DMS53 treated with DMSO at 0.1 percent for 48 hours (cell line): Measurements from ENCODE around the gene N4BP2L2.

ENCODE experiments used
- DNase-seq: peaks from one replicate; lab custom pipeline; 2025; ENCODE audit not compliant: unreplicated experiment; lab: John Stamatoyannopoulos, UW

N4BP2L2 gene

DNA sequence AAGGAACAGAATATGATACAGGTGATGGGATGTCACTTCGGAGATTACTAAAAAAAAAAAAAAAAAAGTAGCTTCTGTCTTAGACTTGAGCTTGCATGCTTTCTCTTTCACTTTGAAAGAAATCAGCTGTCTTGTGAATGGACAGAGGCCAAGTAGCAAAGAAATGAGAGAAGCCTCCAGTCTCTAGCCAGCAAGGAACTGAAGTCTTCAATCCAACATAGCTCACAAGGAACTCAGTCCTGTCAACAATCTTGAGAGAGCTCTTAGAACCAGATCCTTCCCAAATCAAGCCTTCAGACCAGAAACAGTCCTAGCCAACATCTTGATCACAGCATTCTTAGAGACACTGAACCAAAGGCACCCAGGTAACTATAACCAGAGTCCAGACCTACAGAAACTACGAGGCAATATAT lies 7.7 kb downstream of the N4BP2L2 start:
- no peak for DNase-seq

DNA sequence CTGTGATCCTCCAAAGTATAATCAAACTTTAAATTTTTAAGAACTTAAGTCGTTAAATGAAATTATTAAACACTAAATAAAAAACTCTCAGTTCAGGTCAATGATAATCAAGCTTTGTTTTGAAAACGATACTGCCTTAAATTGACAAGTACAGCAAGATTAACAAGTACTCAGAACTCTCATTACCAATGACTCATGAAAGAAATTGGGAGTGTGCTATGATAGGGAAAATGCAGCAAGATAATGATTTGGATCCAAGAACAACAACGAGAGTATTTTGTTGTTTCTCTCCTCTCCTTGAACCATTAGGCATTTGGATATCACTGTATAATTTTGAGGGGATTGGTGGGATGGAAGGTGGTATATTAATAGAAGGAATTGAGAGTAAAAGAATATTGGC lies 10.2 kb downstream of the N4BP2L2 start:
- DNase-seq = no peak

DNA sequence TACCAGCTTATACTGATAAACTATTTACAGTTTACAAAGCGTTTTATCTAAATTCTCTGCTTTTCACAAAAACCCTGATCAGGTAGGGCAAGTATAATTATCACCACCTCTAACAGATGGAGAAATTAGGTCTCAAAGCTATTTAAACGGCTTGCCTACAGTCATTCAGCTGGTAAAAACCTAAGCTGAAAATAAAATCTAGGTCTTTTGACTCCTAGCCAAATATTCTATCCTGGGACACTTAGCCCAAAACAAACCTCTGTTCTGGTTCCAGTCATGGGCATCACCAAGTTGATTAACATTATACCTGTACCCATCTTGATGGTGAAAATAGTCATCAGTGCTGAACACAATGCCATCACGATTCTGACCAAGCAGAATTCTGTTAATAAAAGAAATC lies 11.4 kb downstream of the N4BP2L2 start:
- DNase-seq = no peak

DNA sequence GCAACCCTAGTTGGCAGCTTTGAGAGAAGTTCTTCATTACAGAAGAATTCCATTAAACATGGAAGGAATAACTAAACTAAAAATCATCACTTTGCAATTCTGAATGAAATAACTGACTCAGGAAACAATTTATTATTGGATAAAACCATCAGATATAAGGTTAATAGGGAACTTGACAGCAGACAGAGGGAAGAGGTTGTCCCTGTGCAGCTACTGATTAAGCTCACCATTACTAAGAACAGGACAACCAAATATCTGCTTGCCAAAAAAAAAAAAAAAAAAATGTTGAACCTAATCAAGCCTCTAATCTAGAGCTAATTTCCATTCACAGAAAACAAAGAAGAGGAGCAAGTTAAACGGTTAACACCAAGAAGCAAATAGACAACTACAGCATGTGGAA lies 12.8 kb downstream of the N4BP2L2 start:
- no peak for DNase-seq

DNA sequence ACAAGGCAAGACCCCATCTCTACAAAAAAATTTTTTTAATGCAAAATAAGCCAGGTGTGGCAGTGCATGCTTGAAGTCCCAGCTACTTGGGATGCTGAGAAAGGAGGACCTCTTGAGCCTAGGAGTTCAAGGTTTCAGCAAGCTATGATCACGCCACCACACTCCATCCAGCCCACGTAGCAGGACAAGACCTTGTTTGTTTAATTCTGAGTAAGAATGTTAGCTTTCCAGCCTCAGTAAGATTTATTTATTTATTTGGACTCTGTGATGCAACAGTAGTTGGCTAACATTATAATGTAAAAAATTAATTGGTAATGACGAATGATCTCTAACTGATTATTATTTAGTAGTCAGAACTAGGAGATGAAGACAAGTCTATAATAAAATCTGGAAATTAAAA lies 23.3 kb downstream of the N4BP2L2 start:
- DNase-seq = no peak

DNA sequence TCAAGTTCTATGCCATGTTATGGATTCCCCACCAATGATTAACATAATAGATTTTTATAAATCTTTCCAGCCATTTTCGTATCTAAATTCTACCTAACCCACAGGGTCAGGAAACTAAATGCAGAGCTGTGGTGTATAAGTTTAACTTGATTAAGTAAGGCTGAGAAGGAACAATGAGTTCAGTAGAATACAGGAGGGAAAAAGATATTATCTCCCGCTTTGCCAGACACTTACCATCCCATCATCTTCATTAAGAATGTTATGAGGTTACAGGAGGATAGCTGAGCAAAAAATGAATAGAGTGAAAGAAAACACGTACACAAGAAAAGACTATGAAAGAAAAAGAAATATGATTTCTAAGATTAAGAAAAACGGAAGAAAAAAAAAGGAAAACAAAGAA lies 27.1 kb downstream of the N4BP2L2 start:
- no peak for DNase-seq

DNA sequence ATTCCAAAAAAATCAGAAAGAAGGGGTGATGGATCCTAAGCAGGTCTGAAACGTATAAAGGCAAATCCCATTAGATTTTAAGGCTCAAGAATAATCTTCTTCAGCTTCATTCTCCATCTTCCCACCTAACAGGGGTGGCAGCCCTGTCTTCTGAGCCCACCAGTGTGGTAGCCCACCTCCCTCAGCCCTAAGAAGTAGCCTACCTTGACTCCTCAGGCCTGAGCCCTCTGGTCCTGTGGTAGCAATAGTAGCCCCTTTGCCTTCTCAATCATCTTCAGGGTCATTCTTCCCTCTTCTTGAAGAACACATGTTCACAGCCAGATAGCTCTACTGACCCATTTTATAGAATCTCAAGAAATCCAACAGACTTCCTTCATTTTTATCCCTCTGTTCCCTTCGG lies 33.7 kb downstream of the N4BP2L2 start:
- DNase-seq = no peak

DNA sequence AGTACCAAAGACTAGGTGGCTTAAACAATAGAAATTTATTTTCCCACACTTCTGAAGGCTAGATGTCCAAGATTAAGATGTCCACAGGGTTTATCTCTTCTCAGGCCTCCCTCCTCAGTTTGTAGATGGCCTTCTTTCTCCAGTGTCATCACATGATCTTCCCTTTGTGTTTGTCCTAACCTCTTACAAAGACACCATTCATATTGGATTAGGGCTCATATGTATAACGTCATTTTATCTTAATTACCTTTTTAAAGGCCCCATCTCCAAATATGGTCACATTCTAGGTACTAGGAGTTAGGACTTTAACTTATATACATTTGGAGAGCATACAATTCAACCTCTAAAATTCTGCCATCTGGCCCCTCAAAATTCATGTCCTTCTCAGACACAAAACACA lies 34.3 kb downstream of the N4BP2L2 start:
- no peak for DNase-seq

DNA sequence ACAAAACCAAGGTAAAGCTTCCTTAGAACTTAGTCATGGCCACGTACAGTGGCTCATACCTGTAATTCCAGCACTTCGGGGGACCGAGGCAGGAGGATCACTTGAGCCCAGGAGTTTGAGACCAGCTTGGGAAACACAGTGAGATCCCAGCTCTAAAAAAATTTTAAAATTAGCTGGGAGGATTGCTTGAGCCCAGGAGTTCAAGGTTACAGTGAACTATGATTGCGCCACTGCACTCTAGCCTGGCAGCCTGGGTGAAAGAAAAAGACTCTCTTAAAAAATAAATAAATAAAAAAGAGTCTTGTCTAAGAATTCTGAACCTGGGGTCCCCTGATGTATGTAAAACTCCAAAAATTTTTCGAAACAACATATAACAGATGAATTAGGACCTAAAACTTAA lies 34.9 kb downstream of the N4BP2L2 start:
- no peak for DNase-seq

DNA sequence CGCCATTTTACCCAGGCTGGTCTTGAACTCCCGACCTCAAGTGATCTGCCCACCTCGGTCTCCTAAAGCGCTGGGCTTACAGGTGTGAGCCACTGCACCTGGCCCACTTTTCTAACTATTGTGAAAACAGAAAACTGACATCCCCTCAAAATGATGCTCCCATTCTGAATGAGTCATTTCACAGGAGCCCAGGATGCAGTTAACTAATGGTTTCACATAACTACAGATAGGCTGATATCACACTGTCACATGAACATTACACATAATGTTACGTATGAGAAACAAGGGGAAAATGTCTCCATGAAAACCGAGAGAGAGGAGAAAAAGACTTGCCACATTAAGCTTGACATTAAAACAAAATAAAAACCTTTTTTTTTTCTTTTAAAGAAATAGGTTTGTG lies 37.5 kb downstream of the N4BP2L2 start:
- DNase-seq = no peak

DNA sequence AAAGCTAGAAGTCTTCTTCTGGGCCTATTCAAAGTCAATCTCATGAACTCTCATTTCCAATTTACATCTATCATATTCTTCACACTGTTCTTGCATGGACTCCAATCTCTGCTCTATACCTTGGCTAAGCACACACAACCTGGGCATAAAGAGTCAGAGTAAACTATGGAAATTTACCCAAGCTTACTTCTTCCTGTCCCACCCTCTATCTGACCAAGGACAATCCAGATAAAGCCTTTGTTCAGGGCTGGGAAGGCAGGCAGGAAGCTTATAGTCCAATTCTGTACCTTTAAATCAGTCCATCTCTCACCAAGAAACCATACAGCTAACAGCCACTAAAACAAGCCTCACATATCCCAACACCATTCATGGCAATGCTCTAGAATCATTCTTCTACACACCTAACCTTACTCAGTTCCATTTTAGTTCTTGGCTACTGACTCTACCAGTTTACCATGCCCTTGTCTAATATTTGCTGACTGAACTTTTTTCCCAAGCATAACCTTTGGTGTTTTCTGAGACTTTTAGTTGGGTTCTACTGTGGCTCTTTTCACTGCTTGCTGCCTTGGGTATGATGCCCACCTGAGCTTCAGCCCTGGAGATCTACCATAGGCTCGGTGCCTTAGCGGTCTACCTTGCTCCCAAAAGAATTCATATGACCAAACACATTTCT lies 38.9 kb downstream of the N4BP2L2 start:
- DNase-seq = no peak

DNA sequence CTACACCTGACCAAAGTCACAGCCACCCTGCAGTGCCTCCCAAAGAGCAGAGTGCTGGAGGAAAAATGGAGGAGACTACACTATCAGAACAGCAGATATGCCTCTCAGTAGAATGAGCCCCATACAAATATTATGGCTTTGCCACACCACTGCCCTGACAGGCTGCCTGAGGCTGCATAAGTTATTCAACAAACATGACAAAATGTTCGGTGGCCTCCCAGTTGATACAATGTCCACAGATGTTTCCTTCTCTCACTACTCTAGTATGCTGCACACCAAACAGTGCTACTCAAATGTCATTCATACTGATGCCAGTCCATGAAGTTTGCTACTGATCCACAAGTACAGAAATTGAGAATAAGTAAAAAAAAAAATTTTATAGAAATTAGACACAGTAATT lies 41.0 kb downstream of the N4BP2L2 start:
- DNase-seq = no peak

DNA sequence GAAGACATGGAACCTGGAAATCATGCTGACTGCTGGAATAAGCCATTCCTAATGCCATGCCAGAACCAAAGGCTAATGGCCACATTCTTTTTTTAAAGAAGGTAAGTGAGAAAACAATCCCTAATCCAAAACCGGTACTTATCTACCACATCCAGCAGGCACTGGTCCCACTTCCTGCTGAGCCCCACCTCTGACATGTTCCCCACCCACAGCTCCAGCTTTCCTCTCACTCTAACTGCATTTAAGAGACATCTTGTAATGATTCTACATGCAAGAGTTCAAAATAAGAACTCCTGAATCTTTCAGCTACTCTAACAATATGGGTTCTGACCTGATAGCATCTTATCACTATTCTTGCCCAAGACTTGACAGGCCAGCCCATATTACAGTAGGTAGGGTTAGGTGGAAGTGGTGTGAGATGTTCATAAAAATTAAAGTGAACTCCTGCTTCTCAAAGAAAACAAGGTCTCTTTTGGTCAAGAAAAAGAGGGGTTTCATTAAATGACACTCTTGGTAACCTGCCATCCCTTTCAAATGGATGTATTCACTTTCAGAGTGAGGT lies 41.9 kb downstream of the N4BP2L2 start:
- DNase-seq = no peak

DNA sequence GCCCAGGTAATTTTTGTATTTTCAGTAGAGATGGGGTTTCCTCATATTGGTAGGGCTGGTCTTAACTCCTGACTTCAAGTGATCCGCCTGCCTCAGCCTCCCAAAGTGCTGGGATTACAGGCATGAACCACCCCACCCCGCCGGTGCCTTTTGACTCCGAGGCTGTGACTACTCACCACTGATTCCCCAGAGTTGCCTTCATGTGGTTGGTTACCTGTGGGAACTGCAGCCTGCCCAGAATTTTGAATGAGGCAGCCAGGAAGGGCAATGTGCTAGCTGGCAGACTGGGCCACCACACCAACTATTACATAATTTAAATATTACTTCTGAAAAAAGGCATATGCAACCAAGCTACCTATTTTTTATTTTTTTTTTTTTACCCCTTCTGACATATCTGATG lies 42.8 kb downstream of the N4BP2L2 start:
- no peak for DNase-seq

DNA sequence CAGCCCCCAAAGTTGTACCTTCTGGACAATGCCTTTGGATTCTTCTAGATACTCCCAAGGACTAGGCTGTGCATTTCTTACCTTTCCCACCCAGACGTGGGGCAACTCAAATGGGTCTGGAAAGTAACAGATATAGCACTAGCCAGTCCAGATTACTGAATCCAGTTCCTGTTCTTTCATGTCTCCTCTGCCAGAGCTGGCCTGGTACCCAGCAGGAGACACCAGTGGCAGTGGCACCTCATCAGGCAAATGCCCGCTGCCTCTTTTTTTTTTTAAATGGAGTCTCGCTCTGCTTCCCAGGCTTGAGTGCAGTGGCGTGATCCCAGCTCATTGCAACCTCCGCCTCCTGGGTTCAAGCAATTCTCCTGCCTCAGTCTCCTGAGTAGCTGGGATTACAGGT lies 43.2 kb downstream of the N4BP2L2 start:
- no peak for DNase-seq

DNA sequence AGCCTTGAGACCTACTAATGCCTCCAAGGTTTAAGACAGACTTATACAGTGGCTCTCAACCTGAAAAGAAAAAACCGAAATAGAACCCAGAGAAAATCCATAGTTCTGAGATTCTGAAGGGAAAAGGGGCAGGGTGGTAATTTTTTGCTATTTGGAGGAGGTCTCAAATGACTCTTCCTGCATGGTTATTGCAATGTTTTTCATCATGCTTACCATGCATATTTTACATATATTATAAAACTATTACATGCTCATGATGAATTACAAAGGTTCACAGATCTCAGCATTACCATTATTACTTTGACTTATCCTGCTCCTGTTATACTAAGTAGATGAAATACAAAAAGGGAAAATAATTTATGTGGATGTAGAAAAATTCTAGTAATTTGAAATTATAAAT lies 47.6 kb downstream of the N4BP2L2 start:
- DNase-seq = no peak

DNA sequence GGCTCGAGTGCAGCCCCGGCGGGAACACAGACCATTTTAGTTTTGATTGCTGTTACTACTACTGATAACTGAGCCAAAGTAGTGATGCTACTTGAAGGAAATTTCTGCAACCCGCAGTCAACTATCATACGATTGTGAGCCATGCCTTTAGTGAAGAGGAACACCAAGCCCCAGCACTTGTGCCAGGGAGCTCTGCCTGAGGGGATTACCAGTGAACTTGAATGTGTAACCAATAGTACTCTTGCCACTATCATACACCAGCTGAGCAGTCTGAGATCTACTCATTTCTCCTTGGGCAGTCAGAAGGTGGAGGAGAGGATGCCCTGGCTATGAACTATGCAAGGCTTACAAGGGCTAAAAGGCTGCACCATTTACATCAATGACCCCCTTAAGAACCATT lies 61.7 kb downstream of the N4BP2L2 start:
- DNase-seq = no peak

DNA sequence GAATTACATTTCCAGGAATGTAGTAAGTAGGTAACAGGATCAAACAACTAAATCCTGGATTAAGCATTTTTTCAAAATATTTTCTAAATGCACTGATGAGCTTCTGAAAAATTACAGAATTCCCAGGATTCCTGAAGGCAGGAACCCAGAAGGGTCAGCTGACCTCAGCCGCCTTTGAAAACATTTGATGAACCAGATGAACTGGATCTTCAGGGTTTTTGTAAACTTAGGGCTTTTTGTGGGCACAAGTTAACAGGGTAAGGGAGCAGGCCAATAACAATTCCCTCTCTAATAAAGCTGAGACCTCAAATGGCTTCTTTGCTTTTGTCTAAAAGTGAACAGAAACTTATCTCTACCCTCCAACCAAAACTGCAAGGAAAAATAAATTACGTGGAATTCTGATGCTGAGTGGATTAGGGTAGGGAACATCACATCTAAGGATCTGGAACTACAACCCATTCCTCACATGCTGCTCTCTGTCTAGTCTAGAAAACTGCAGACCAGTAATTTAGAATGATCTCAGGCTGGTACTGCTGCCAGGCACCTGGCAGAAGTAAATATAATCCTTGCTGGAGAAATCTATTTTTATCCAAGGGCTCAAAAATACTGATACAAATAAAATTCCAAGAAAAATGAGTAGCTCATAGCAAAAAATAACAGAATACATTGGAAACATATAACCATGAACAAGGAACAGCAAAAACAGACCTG lies 62.4 kb downstream of the N4BP2L2 start:
- no peak for DNase-seq

DNA sequence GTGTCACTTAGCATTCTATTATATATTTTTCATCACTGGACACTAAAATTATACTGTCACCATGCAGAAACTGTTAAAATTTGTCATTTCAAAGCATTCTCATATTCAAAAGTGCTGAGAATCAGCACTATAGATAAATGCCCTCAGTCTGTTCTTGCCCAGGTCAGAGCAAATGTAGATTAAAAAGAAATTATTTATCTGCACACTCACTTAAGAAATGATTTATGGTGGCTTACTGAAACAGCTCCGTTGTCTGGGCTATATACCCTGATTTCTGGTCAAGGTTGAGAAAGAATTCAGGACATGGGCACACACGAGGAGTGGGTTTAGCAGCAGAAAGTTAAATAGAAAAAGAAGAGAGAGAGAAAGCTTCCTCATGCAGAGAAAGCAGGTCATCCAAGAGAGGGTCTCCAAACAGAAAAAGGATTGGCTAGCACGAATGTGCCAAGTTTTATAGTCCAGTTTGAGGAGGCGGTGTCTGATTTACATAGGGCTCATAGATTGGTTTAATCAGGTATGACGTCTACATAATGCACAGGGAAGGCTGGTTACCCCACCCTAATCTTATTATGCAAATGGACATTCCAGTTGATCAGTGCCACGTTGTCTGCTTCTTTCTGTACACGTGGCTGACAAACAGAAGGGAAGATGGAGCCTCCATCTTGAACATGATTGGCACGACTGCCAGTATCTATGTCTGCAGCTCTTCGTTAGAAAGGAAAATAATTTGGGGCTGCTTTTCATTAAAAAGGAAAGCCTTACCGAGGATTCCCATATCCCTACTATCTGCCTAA lies 63.4 kb downstream of the N4BP2L2 start:
- no peak for DNase-seq

DNA sequence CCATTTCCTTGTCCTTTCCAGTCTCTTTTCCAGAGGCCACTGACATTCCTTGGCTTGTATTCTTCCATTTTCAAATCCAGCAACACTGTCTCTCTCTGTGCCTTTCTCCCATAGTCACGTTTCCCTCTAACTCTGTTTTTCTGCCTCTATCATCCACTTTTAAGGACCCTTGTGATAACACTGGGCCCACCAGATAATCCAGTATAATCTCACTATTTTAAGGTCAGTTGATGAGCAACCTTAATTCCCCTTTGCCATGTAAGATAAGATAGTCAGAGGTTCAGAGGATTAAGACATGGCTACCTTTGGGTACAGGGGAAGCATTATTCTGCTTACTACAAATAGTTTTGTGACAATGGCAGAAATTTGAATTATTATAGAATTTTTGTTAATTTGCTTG lies 64.9 kb downstream of the N4BP2L2 start:
- DNase-seq = no peak

DNA sequence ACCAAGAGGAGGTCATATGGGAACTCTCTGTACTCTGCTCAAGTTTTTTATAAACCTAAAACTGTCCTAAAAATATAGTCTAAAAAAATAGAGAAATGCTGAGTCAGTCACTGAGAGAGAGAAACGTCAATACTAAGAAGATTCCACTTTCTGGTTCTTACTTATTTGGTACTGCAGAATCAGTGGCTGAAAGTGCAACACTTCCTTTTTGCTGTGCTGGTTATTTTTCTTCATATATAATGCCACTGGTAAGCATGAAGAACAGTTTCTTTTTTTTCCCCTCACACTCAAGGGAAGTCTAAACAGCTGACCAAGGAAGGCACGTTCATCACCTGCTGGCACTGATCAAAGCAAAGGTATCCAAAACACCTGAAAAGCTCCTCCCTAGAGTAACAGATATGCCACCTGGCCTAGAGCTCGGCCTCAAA lies 66.4 kb downstream of the N4BP2L2 start:
- DNase-seq = no peak
